ENCODE results near the gene TRIM8. TPM values are rescaled to one million over a fixed set of nuclear protein-coding genes. Genes with fewer than 3 reads are reported as not detected.

Gene TRIM8, protein sequence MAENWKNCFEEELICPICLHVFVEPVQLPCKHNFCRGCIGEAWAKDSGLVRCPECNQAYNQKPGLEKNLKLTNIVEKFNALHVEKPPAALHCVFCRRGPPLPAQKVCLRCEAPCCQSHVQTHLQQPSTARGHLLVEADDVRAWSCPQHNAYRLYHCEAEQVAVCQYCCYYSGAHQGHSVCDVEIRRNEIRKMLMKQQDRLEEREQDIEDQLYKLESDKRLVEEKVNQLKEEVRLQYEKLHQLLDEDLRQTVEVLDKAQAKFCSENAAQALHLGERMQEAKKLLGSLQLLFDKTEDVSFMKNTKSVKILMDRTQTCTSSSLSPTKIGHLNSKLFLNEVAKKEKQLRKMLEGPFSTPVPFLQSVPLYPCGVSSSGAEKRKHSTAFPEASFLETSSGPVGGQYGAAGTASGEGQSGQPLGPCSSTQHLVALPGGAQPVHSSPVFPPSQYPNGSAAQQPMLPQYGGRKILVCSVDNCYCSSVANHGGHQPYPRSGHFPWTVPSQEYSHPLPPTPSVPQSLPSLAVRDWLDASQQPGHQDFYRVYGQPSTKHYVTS
- 107 and 126 TPM in 2 replicates for total RNA-seq

DNA sequence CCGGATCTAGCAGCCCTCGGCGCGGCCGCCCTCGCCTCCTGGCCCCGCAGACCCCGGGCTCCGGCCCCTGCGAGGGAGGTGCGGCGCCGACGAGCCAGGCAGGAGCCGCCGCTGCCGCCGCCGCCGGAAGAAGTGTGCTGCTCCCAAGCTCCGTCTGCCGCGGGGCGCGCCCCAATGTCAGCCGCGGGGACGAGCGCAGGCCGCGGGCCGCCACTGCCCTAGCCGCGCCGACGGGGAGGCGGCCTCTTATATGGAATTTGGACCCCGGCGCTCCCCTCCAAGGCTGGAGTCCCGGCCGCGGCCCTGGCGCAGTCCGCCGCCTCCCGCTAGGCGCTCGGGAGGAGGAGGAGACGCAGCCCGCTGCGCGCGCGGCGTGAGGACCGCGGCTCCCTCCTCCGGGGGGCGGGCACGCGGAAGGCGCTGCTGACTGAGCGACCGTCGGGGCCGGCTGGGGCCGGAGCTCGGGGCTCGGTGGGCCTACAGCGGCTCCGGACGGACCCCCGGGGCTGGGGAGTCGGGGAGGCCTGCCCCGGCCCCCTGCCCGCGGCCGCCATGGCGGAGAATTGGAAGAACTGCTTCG lies at the start of gene TRIM8:
TRIM8 (plus strand) TSS at position 414 of the 580 bp plus-strand sequence; CDS start at position 553, 139 bp downstream.
- Histone ChIP-seq H3K4me1 (ENCODE audit: insufficient read depth, low read length) (peaks cover 37% of the 10 kb centered on the region), H3K36me3 (ENCODE audit: insufficient read depth, low read length) (peaks cover 10% of the 10 kb centered on the region), H3K4me2 (ENCODE audit: insufficient read depth, low read length) (peak within 1 kb of the TSS; percentile 85), H3K9me3 (ENCODE audit: low read depth, low read length) (no peaks in the 10 kb centered on the region), H3K79me2 (ENCODE audit: insufficient read depth, low read length) (peaks cover 51% of the 10 kb centered on the region), H4K20me1 (ENCODE audit: insufficient read depth, low read length) (peaks cover 42% of the 10 kb centered on the region), H3K4me3 (ENCODE audit: insufficient read depth, low read length) (peak within 1 kb of the TSS; percentile 88), H3K27me3 (ENCODE audit: insufficient read depth, low read length) (no peaks in the 10 kb centered on the region), H2AFZ (ENCODE audit: low read length) (no peak within 1 kb of the TSS), H3K27ac (ENCODE audit: low read depth, low read length) (peak within 1 kb of the TSS; percentile 97)
- peak; percentile 92 for DNase-seq (ENCODE audit: insufficient read length, low spot score, missing footprints)
- TF ChIP-seq, protein P1, sequence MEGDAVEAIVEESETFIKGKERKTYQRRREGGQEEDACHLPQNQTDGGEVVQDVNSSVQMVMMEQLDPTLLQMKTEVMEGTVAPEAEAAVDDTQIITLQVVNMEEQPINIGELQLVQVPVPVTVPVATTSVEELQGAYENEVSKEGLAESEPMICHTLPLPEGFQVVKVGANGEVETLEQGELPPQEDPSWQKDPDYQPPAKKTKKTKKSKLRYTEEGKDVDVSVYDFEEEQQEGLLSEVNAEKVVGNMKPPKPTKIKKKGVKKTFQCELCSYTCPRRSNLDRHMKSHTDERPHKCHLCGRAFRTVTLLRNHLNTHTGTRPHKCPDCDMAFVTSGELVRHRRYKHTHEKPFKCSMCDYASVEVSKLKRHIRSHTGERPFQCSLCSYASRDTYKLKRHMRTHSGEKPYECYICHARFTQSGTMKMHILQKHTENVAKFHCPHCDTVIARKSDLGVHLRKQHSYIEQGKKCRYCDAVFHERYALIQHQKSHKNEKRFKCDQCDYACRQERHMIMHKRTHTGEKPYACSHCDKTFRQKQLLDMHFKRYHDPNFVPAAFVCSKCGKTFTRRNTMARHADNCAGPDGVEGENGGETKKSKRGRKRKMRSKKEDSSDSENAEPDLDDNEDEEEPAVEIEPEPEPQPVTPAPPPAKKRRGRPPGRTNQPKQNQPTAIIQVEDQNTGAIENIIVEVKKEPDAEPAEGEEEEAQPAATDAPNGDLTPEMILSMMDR (IDR thresholded peaks at IDR 0.05; ENCODE audit: extremely low read depth, low read depth, low read length): no peak

DNA sequence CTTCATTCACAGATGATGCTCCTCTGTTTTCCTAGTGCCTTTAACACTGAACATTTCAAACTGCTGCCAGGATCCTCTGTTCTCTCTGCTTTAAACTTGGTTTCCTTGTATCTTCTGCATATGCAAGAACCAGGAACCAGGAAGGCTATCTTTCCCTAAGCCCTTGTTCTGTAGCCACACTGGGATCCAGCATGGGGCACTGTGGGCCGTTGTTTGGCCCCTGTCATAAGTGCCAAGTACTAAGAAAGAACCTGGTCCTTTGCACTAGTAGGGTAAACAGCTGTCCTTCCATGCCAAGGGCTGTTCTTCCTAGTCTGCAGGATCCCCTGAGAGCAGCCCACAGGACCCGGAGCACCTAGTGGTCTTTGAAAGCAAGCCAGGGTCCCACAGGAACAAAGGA lies 49.0 kb upstream of the TRIM8 start:
- no peak for DNase-seq (ENCODE audit: insufficient read length, low spot score, missing footprints)
- no peak overlapping the region for H3K4me2 ChIP-seq (ENCODE audit: insufficient read depth, low read length)
- peaks cover 6% of the 10 kb centered on the region for H3K79me2 ChIP-seq (ENCODE audit: insufficient read depth, low read length)
- H3K9me3 ChIP-seq (ENCODE audit: low read depth, low read length): no peaks in the 10 kb centered on the region
- H2AFZ ChIP-seq (ENCODE audit: low read length): no peak overlapping the region
- no peak overlapping the region for H3K4me3 ChIP-seq (ENCODE audit: insufficient read depth, low read length)
- no peaks in the 10 kb centered on the region for H3K36me3 ChIP-seq (ENCODE audit: insufficient read depth, low read length)
- H3K4me1 ChIP-seq (ENCODE audit: insufficient read depth, low read length): peaks cover 36% of the 10 kb centered on the region
- TF ChIP-seq, protein P1 (IDR thresholded peaks at IDR 0.05; ENCODE audit: extremely low read depth, low read depth, low read length): peak; percentile 38
- no peaks in the 10 kb centered on the region for H3K27me3 ChIP-seq (ENCODE audit: insufficient read depth, low read length)
- no peak overlapping the region for H3K27ac ChIP-seq (ENCODE audit: low read depth, low read length)
- no peaks in the 10 kb centered on the region for H4K20me1 ChIP-seq (ENCODE audit: insufficient read depth, low read length)

DNA sequence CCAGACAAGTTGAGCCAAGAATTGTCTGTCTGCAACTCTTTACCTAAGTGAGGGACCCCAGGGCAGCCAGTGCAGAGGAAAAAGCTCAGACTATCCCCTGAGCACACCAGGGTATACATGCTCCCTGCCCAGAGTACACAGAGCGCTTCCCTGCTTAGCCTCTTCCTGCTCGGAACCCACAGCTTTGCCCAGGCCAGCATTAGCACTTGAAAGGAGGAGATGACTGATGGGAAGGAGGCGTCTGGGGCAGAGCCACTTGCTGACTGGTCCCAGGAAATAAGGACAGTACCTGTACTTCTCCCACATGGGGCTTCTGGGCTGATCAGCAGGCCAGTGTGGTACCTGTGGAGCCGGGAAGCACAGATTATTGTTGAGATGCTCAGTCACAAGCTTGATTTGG lies 48.4 kb upstream of the TRIM8 start:
- H3K9me3 ChIP-seq (ENCODE audit: low read depth, low read length): no peaks in the 10 kb centered on the region
- TF ChIP-seq, protein P1 (IDR thresholded peaks at IDR 0.05; ENCODE audit: extremely low read depth, low read depth, low read length): no peak

DNA sequence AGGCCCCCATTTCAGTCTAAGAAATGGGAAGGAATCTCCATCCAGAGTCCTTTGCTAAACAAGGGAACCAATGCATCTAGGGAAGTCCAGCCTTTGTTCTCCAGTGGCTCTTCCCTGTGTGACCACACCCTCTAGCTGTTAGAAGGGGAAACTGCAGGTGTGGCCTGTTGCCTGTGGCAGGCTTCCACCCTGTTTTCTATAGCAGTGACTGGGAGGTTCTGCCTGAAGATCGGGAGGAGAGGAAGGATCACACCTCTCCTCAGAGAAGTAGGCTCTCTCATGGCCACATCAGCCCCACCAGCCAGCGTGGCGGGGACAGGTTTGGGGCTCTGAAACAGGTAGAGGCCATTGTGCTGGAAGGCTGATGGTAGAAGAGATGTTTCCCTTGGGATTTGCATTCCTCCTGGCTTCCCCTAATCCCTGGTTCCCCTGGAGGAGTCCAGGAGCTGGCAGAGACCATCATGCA lies 47.7 kb upstream of the TRIM8 start:
- peaks cover 40% of the 10 kb centered on the region for H3K4me1 ChIP-seq (ENCODE audit: insufficient read depth, low read length)
- TF ChIP-seq, protein P1 (IDR thresholded peaks at IDR 0.05; ENCODE audit: extremely low read depth, low read depth, low read length): peak; percentile 72
- no peak overlapping the region for H3K27ac ChIP-seq (ENCODE audit: low read depth, low read length)

More for the DNA sequence above, 48.4 kb upstream of the TRIM8 start:
- Histone ChIP-seq H3K4me3 (ENCODE audit: insufficient read depth, low read length) (no peak overlapping the region), H3K27ac (ENCODE audit: low read depth, low read length) (no peak overlapping the region), H3K36me3 (ENCODE audit: insufficient read depth, low read length) (no peaks in the 10 kb centered on the region), H2AFZ (ENCODE audit: low read length) (no peak overlapping the region), H3K27me3 (ENCODE audit: insufficient read depth, low read length) (no peaks in the 10 kb centered on the region), H4K20me1 (ENCODE audit: insufficient read depth, low read length) (no peaks in the 10 kb centered on the region), H3K79me2 (ENCODE audit: insufficient read depth, low read length) (peaks cover 5% of the 10 kb centered on the region), H3K4me1 (ENCODE audit: insufficient read depth, low read length) (peaks cover 37% of the 10 kb centered on the region), H3K4me2 (ENCODE audit: insufficient read depth, low read length) (no peak overlapping the region)
- DNase-seq (ENCODE audit: insufficient read length, low spot score, missing footprints): no peak

More for the DNA sequence above, 47.7 kb upstream of the TRIM8 start:
- Histone ChIP-seq H3K4me3 (ENCODE audit: insufficient read depth, low read length) (no peak overlapping the region), H4K20me1 (ENCODE audit: insufficient read depth, low read length) (no peaks in the 10 kb centered on the region), H3K9me3 (ENCODE audit: low read depth, low read length) (no peaks in the 10 kb centered on the region), H3K27me3 (ENCODE audit: insufficient read depth, low read length) (no peaks in the 10 kb centered on the region), H3K4me2 (ENCODE audit: insufficient read depth, low read length) (no peak overlapping the region), H3K36me3 (ENCODE audit: insufficient read depth, low read length) (no peaks in the 10 kb centered on the region), H3K79me2 (ENCODE audit: insufficient read depth, low read length) (peaks cover 4% of the 10 kb centered on the region), H2AFZ (ENCODE audit: low read length) (no peak overlapping the region)
- DNase-seq (ENCODE audit: insufficient read length, low spot score, missing footprints): peak; percentile 90

All from osteoblast (primary cell).